ENCODE measurements around the gene GPRIN1. TPM values are rescaled to one million over a fixed set of nuclear protein-coding genes. Genes with fewer than 3 reads are reported as not detected.

The GPRIN1 gene
- total and polyA plus RNA-seq, 2 donors (not counting 1 experiment from before 2014, with no cell fraction given) = 1.9 to 6.3 TPM

GRCh38 chr5:176575066-176575465, 34.9 kb downstream of the GPRIN1 start:
- no peak for TF ChIP-seq EZH2 (IDR thresholded peaks at IDR 0.05; ENCODE audit: low read length, missing control alignments)
- TF ChIP-seq CTCF (conservative IDR thresholded peaks at IDR 0.05 in 1 of 2, IDR thresholded peaks at IDR 0.05 in 1 of 2; ENCODE audit: low read depth in 1 of 2, low read length in 2 of 2) = no peak
- Histone ChIP-seq H3K27me3 (ENCODE audit: control insufficient read depth, insufficient read depth, low read length) (no peaks in the 10 kb centered on the region), H3K4me1 (ENCODE audit: control insufficient read depth, extremely low read depth, insufficient read depth, low read length) (no peaks in the 10 kb centered on the region), H4K20me1 (ENCODE audit: control insufficient read depth, extremely low read depth, insufficient read depth, low read length) (no peaks in the 10 kb centered on the region), H3K9me3 (ENCODE audit: control insufficient read depth, insufficient read depth, low read depth, low read length) (no peaks in the 10 kb centered on the region), H3K4me2 (ENCODE audit: extremely low read depth, insufficient read depth, low read length) (no peak overlapping the region), H3K9ac (ENCODE audit: insufficient read depth, low read length) (no peak overlapping the region), H3K79me2 (ENCODE audit: control insufficient read depth, insufficient read depth, low read length) (no peaks in the 10 kb centered on the region), H3K4me3 (replicated peaks in 1 of 4; ENCODE audit: control extremely low read depth in 1 of 4, insufficient read depth in 1 of 4, low read depth in 3 of 4, low read length in 4 of 4) (no peak overlapping the region), H3K27ac (ENCODE audit: insufficient read depth, low read length) (no peak overlapping the region), H2AFZ (ENCODE audit: low read length) (no peak overlapping the region), H3K36me3 (ENCODE audit: control insufficient read depth, insufficient read depth, low read length) (no peaks in the 10 kb centered on the region)
- DNase-seq (ENCODE audit: low read depth in 2 of 2) = no peak

- Histone ChIP-seq H3K9ac (ENCODE audit: insufficient read depth, low read length) (no peak overlapping the region), H3K4me1 (ENCODE audit: control insufficient read depth, extremely low read depth, insufficient read depth, low read length) (no peaks in the 10 kb centered on the region), H4K20me1 (ENCODE audit: control insufficient read depth, extremely low read depth, insufficient read depth, low read length) (no peaks in the 10 kb centered on the region), H3K27me3 (ENCODE audit: control insufficient read depth, insufficient read depth, low read length) (no peaks in the 10 kb centered on the region), H3K4me2 (ENCODE audit: extremely low read depth, insufficient read depth, low read length) (no peak overlapping the region), H3K27ac (ENCODE audit: insufficient read depth, low read length) (no peak overlapping the region), H3K79me2 (ENCODE audit: control insufficient read depth, insufficient read depth, low read length) (no peaks in the 10 kb centered on the region), H3K36me3 (ENCODE audit: control insufficient read depth, insufficient read depth, low read length) (no peaks in the 10 kb centered on the region), H3K9me3 (ENCODE audit: control insufficient read depth, insufficient read depth, low read depth, low read length) (no peaks in the 10 kb centered on the region), H3K4me3 (replicated peaks in 1 of 4; ENCODE audit: control extremely low read depth in 1 of 4, insufficient read depth in 1 of 4, low read depth in 3 of 4, low read length in 4 of 4) (no peak overlapping the region), H2AFZ (ENCODE audit: low read length) (no peak overlapping the region)
- no peak for DNase-seq (ENCODE audit: low read depth in 2 of 2)
- no peak for TF ChIP-seq EZH2 (IDR thresholded peaks at IDR 0.05; ENCODE audit: low read length, missing control alignments)
- TF ChIP-seq CTCF (conservative IDR thresholded peaks at IDR 0.05 in 1 of 2, IDR thresholded peaks at IDR 0.05 in 1 of 2; ENCODE audit: low read depth in 1 of 2, low read length in 2 of 2) = no peak
Measured at GRCh38 chr5:176574297-176574591, 35.7 kb downstream of the GPRIN1 start.

- H3K9me3 ChIP-seq (ENCODE audit: control insufficient read depth, insufficient read depth, low read depth, low read length) = no peaks in the 10 kb centered on the region
- H2AFZ ChIP-seq (ENCODE audit: low read length) = no peak overlapping the region
- no peaks in the 10 kb centered on the region for H3K4me1 ChIP-seq (ENCODE audit: control insufficient read depth, extremely low read depth, insufficient read depth, low read length)
- H3K9ac ChIP-seq (ENCODE audit: insufficient read depth, low read length) = no peak overlapping the region
- no peak overlapping the region for H3K4me3 ChIP-seq (replicated peaks in 1 of 4; ENCODE audit: control extremely low read depth in 1 of 4, insufficient read depth in 1 of 4, low read depth in 3 of 4, low read length in 4 of 4)
- no peak overlapping the region for H3K27ac ChIP-seq (ENCODE audit: insufficient read depth, low read length)
- peak; percentile 86 to 92 for TF ChIP-seq CTCF (conservative IDR thresholded peaks at IDR 0.05 in 1 of 2, IDR thresholded peaks at IDR 0.05 in 1 of 2; ENCODE audit: low read depth in 1 of 2, low read length in 2 of 2)
- no peak for TF ChIP-seq EZH2 (IDR thresholded peaks at IDR 0.05; ENCODE audit: low read length, missing control alignments)
- no peaks in the 10 kb centered on the region for H3K36me3 ChIP-seq (ENCODE audit: control insufficient read depth, insufficient read depth, low read length)
- DNase-seq (ENCODE audit: low read depth in 2 of 2) = peak; percentile 26 to 46
- H4K20me1 ChIP-seq (ENCODE audit: control insufficient read depth, extremely low read depth, insufficient read depth, low read length) = no peaks in the 10 kb centered on the region
- H3K79me2 ChIP-seq (ENCODE audit: control insufficient read depth, insufficient read depth, low read length) = no peaks in the 10 kb centered on the region
- H3K27me3 ChIP-seq (ENCODE audit: control insufficient read depth, insufficient read depth, low read length) = peaks cover 2% of the 10 kb centered on the region
- no peak overlapping the region for H3K4me2 ChIP-seq (ENCODE audit: extremely low read depth, insufficient read depth, low read length)
Measured at GRCh38 chr5:176573564-176574296, 36.2 kb downstream of the GPRIN1 start.

All from fibroblast of lung (primary cell).